ENCODE measurements around the gene HEXIM1. TPM values are rescaled to one million over a fixed set of nuclear protein-coding genes. Genes with fewer than 3 reads are reported as not detected.

Gene HEXIM1
- total and polyA plus RNA-seq, 7 donors, result 21.6 to 60.9 (median 41.0) TPM

DNA sequence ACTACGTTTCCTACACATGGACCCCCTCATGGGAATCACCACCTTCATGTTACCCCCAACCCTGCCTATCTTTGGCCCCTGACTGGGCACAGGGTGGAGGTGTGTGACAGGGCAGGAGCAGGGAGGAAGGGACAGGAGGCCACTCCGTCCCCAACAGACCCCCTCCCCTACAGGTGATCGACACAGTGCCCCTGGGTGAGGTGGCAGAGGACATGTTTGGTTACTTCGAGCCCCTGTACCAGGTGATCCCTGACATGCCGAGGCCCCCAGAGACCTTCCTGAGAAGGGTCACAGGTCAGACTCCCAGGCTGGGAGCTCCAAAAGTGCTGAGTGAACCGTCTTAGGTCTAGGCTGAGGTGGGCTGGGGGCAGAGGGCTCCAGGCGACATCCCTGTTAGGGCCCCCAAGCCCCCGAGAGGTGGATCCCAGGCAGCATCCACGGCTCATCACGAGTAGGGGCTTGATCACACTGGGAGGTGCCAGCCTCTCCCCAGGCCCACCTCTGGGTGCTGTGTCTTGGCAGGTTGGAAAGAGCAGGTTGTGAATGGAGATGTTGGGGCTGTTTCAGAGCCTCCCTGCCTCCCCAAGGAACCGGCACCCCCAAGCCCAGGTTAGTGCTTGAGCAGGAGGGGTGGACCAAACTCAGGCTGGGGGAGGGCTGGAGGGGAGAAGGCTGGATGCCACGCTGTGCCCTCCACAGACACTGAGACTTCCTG is 11.3 kb upstream of the HEXIM1 start:
- no peak for DNase-seq

DNA sequence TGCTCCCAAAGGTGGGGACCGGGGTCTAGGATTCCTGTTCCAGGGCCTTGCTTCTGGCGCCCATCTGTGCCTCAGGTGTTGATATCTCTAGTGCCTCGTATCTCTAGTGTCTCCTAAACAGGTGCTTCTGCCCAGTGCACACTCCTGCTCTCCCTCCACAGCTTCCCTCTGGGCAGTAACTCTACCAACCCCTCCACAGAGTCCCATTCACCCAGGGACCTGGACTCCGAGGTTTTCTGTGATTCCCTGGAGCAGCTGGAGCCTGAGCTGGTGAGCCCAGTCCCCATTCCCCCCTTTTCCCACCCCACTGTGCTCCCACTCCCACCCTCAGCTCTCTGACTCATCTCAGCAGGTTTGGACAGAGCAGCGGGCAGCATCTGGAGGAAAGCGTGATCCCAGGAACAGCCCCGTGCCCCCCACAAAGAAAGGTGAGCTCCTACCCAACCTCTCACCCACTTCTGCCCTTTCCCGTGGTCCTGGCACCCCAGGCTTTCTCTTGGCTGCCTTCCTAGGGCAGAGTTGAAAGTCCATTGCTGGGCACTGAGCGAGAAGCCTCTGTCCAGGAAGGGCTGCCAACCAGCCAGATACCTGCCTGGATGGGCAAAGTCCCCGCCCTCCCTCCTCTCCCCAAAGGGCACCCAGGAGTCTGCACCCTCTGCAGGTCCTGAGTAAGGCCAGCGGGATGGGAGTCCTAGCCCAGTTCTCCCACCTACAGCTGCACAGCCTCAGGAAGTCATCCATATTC is 10.5 kb upstream of the HEXIM1 start:
- H3K36me3 ChIP-seq, result peaks cover 0 to 12% (median 0%) of the 10 kb centered on the region in 4 donors
- no peak overlapping the region for H3K4me3 ChIP-seq
- DNase-seq, result no peak
- WGBS, 2 donors, result 31 to 77% methylated on average over 11 of the region's 11 CpGs
- H3K27ac ChIP-seq, result peak overlapping the region in 1 of 4 donors; percentile 26
- H3K4me1 ChIP-seq, result peaks cover 0 to 23% (median 16%) of the 10 kb centered on the region in 4 donors
- H3K27me3 ChIP-seq, result no peaks in the 10 kb centered on the region
- TF ChIP-seq EP300 (IDR thresholded peaks at IDR 0.05) (no peak), POLR2A (IDR thresholded peaks at IDR 0.05) (no peak), POLR2AphosphoS5 (IDR thresholded peaks at IDR 0.05) (no peak), CTCF (IDR thresholded peaks at IDR 0.05) (no peak)
- H3K9me3 ChIP-seq, result no peaks in the 10 kb centered on the region
- intact Hi-C loops (cut with DNase I), result no loop called here

More for the DNA sequence above, 11.3 kb upstream of the HEXIM1 start:
- Histone ChIP-seq H3K36me3 (peaks cover 0 to 12% (median 0%) of the 10 kb centered on the region in 4 donors), H3K4me1 (peaks cover 0 to 24% (median 16%) of the 10 kb centered on the region in 4 donors), H3K4me3 (no peak overlapping the region), H3K27me3 (no peaks in the 10 kb centered on the region), H3K27ac (peak overlapping the region in 3 of 4 donors; percentile 26 to 87 (median 84)), H3K9me3 (no peaks in the 10 kb centered on the region)
- intact Hi-C loops (cut with DNase I), result no loop called here
- TF ChIP-seq EP300 (IDR thresholded peaks at IDR 0.05) (no peak), CTCF (IDR thresholded peaks at IDR 0.05) (no peak), POLR2AphosphoS5 (IDR thresholded peaks at IDR 0.05) (no peak), POLR2A (IDR thresholded peaks at IDR 0.05) (no peak)
- 76 to 91% methylated on average over 12 of the region's 12 CpGs for WGBS, 2 donors

DNA sequence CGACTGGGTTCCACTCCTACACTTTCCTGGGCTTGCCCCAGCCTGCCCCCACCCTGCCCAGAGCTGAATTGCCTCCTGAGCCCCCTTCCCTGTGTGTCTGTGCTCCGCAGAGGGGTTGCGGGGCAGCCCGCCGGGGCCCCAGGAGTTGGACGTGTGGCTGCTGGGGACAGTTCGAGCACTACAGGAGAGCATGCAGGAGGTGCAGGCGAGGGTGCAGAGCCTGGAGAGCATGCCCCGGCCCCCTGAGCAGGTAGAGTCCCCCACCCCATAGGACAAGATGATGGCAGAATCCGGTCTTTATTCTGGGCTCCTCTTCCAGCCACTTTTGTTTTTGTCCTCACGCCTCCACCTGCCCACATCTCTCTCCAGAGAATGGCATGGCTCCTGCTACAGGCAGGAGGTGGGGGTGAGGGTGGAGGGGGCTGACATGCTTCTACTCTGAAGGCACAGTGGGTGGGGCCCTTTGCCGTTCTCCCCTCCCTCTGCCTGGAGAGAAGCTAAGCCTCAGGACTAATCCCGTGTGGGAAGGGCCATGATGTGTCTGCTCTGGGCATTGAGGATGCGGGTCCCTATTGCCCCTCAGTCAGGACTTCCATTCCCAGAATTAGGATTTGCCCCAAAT is 9.3 kb upstream of the HEXIM1 start:
- DNase-seq, result no peak
- peaks cover 0 to 12% (median 0%) of the 10 kb centered on the region in 4 donors for H3K36me3 ChIP-seq
- WGBS, 2 donors, result 89 to 90% methylated on average over 14 of the region's 14 CpGs
- no peaks in the 10 kb centered on the region for H3K27me3 ChIP-seq
- TF ChIP-seq EP300 (IDR thresholded peaks at IDR 0.05), result no peak
- TF ChIP-seq CTCF (IDR thresholded peaks at IDR 0.05), result no peak
- no peak for TF ChIP-seq POLR2AphosphoS5 (IDR thresholded peaks at IDR 0.05)
- TF ChIP-seq POLR2A (IDR thresholded peaks at IDR 0.05), result no peak
- no peak overlapping the region for H3K27ac ChIP-seq
- no peak overlapping the region for H3K4me3 ChIP-seq
- no peaks in the 10 kb centered on the region for H3K9me3 ChIP-seq
- intact Hi-C loops (cut with DNase I), result no loop called here
- H3K4me1 ChIP-seq, result peaks cover 0 to 31% (median 26%) of the 10 kb centered on the region in 4 donors

DNA sequence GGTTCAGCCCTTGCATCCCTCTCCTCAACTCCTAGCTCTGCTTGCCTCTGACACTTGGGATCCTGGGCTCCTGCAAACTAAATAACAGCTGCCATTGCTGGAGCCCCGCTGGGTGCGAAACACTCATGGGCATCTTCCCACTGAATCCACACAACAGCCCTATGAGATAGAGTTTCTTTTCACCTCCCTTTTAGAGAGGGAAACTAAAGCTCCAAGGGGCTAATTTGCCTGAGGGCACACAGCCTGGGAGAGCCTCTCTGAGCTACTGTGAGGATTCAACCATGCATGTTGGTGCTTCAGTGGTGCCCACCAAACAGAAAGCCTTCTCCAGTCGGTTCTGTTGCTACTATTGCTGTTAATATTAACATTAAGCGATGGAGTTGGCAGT is 8.7 kb upstream of the HEXIM1 start:
- H3K36me3 ChIP-seq, result peaks cover 0 to 12% (median 0%) of the 10 kb centered on the region in 4 donors
- no peak for DNase-seq
- H3K27ac ChIP-seq, result no peak overlapping the region
- peaks cover 0 to 36% (median 28%) of the 10 kb centered on the region in 4 donors for H3K4me1 ChIP-seq
- no peaks in the 10 kb centered on the region for H3K27me3 ChIP-seq
- WGBS, 2 donors, result 89% methylated on average over 4 of the region's 4 CpGs
- TF ChIP-seq POLR2A (IDR thresholded peaks at IDR 0.05) (no peak), CTCF (IDR thresholded peaks at IDR 0.05) (no peak), EP300 (IDR thresholded peaks at IDR 0.05) (no peak), POLR2AphosphoS5 (IDR thresholded peaks at IDR 0.05) (no peak)
- H3K9me3 ChIP-seq, result no peaks in the 10 kb centered on the region
- H3K4me3 ChIP-seq, result no peak overlapping the region
- intact Hi-C loops (cut with DNase I), result no loop called here
